Natural killer cell (primary cell): Measurements from ENCODE around the gene CHD8. TPM values are rescaled to one million over a fixed set of nuclear protein-coding genes. Genes with fewer than 3 reads are reported as not detected.

Experiments used
- ATAC-seq, 3 donors: fragments of 150-1000 bp in 2 of 3; fragments of 200-7000 bp in 1 of 3; cut with Tn5 transposase; 1 replicate in 1 of 3; 2 replicates in 2 of 3; pipeline ENCODE4 v1.10.0; 2021; ENCODE audit warnings: mild to moderate bottlenecking in 2 of 3, moderate library complexity in 2 of 3
- DNase-seq, 2 donors: peaks; one replicate each; pipeline versions ENCODE4 v3.0.0 to v3.0.0-alpha.2; 2013 to 2021; ENCODE audit warnings: mixed read lengths in 1 of 2
- H3K27ac ChIP-seq: one replicate; pipeline ENCODE4 v1.5.1; 2013; ENCODE audit warnings: mild to moderate bottlenecking, low read length
- H3K27me3 ChIP-seq: one replicate; pipeline ENCODE4 v1.6.1; 2013; ENCODE audit warnings: low read length; ENCODE audit not compliant: control insufficient read depth, insufficient read depth
- H3K36me3 ChIP-seq: one replicate; pipeline ENCODE4 v1.6.1; 2013; ENCODE audit warnings: low read length; ENCODE audit not compliant: control insufficient read depth, insufficient read depth
- H3K4me1 ChIP-seq: one replicate; pipeline ENCODE4 v1.6.1; 2013; ENCODE audit warnings: low read length; ENCODE audit not compliant: control insufficient read depth, insufficient read depth
- H3K4me3 ChIP-seq: one replicate; pipeline ENCODE4 v1.5.1; 2013; ENCODE audit warnings: low read length
- H3K9me3 ChIP-seq: one replicate; pipeline ENCODE4 v1.6.1; 2013; ENCODE audit warnings: low read length; ENCODE audit not compliant: control insufficient read depth, insufficient read depth
- H3K27ac Mint-ChIP-seq, 2 donors: one replicate each; pipeline ENCODE4 v1.8.0; 2022; ENCODE audit warnings: mild to moderate bottlenecking in 2 of 2, mixed read lengths in 2 of 2, moderate library complexity in 1 of 2
- H3K27me3 Mint-ChIP-seq, 2 donors: one replicate each; pipeline ENCODE4 v1.8.0; 2022; ENCODE audit warnings: low read depth in 2 of 2, mixed read lengths in 2 of 2
- H3K36me3 Mint-ChIP-seq: one replicate; pipeline ENCODE4 v1.8.0; 2022; ENCODE audit warnings: mixed read lengths
- H3K4me1 Mint-ChIP-seq, 2 donors: one replicate each; pipeline ENCODE4 v1.8.0; 2022; ENCODE audit warnings: mixed read lengths in 2 of 2
- H3K4me3 Mint-ChIP-seq: one replicate; pipeline ENCODE4 v1.8.0; 2022; ENCODE audit warnings: mild to moderate bottlenecking, moderate library complexity, mixed read lengths
- H3K9me3 Mint-ChIP-seq, 2 donors: one replicate each; pipeline ENCODE4 v1.8.0; 2022; ENCODE audit warnings: mixed read lengths in 2 of 2
- CTCF ChIP-seq: fragments of 200-600 bp; IDR thresholded peaks from one replicate; pipeline ENCODE4 v1.8.0; 2022; ENCODE audit warnings: antibody characterized with exemption
- WGBS: methylation state at CpG from one replicate; pipeline ENCODE4 v1.1.7; 2013; ENCODE audit warnings: missing lambda C conversion rate; ENCODE audit not compliant: insufficient coverage; 5-methylcytosine and 5-hydroxymethylcytosine counted together
- intact Hi-C: fragments of 100-400 bp; cut with micrococcal nuclease; formaldehyde crosslinking; loops from one replicate; pipeline ENCODE4 v1.14.2; 2022
- total RNA-seq, 4 donors: library from RNA; stranded (reverse); fragments of 120-200 nt in 1 of 4; gene quantifications; one replicate each; pipeline versions ENCODE4 v1.2.3 to v1.2.4, GENCODE V29; 2013 to 2022

The CHD8 gene
- total RNA-seq, 3 donors from 2014 or later (not counting 1 experiment from before 2014, with no cell fraction given) = 150 to 167 (median 162) TPM

GRCh38 chr14:21346532-21347135 is 109.3 kb downstream of the CHD8 start:
- intact Hi-C loops = no loop called here
- WGBS = 95% methylated on average over 2 of the region's 2 CpGs

GRCh38 chr14:21343035-21343794 is 112.7 kb downstream of the CHD8 start:
- H3K9me3 Mint-ChIP-seq = no peaks in the 10 kb centered on the region
- H3K36me3 ChIP-seq = no peaks in the 10 kb centered on the region
- DNase-seq (no peak), ATAC-seq (no peak)
- no peak overlapping the region for H3K4me3 ChIP-seq
- no peaks in the 10 kb centered on the region for H3K9me3 ChIP-seq
- H3K4me1 Mint-ChIP-seq = peaks cover 0 to 4% of the 10 kb centered on the region in 2 donors
- no peak for TF ChIP-seq CTCF
- 77% methylated on average over 13 of the region's 13 CpGs for WGBS
- H3K27ac ChIP-seq = no peak overlapping the region
- H3K4me1 ChIP-seq = no peaks in the 10 kb centered on the region
- no peaks in the 10 kb centered on the region for H3K27me3 ChIP-seq
- intact Hi-C loops = no loop called here
- no peak overlapping the region for H3K4me3 Mint-ChIP-seq
- no peaks in the 10 kb centered on the region for H3K36me3 Mint-ChIP-seq
- no peak overlapping the region for H3K27ac Mint-ChIP-seq
- peaks cover 4 to 7% of the 10 kb centered on the region in 2 donors for H3K27me3 Mint-ChIP-seq

More at GRCh38 chr14:21346532-21347135, 109.3 kb downstream of the CHD8 start:
- no peaks in the 10 kb centered on the region for H3K9me3 ChIP-seq
- no peak for DNase-seq
- no peak overlapping the region for H3K27ac ChIP-seq
- ATAC-seq = no peak
- no peaks in the 10 kb centered on the region for H3K27me3 Mint-ChIP-seq
- no peak overlapping the region for H3K4me3 ChIP-seq
- peaks cover 0 to 4% of the 10 kb centered on the region in 2 donors for H3K4me1 Mint-ChIP-seq
- H3K4me3 Mint-ChIP-seq = no peak overlapping the region
- H3K27me3 ChIP-seq = no peaks in the 10 kb centered on the region
- peaks cover under 1% of the 10 kb centered on the region for H3K36me3 Mint-ChIP-seq
- H3K4me1 ChIP-seq = no peaks in the 10 kb centered on the region
- no peak overlapping the region for H3K27ac Mint-ChIP-seq
- H3K9me3 Mint-ChIP-seq = no peaks in the 10 kb centered on the region
- H3K36me3 ChIP-seq = peaks cover 10% of the 10 kb centered on the region
- no peak for TF ChIP-seq CTCF

Other genes starting within 250 kb of the CHD8 start
- gene HNRNPC, start 186.7 kb downstream of the CHD8 start, total RNA-seq = 100 to 1,000 TPM; 501 to 547 (median 515) TPM
- under 1 TPM in 2 of 3 donors, not detected in 1; 0.68 to 0.85 TPM for gene RPGRIP1, start 176.0 kb downstream of the CHD8 start, total RNA-seq
- gene SUPT16H, start 72.1 kb downstream of the CHD8 start, total RNA-seq = 10 to 100 TPM; 60.3 to 72.6 (median 65.1) TPM
- gene RAB2B, start 20.8 kb upstream of the CHD8 start, total RNA-seq = 10 to 100 TPM; 43.3 to 64.7 (median 50.9) TPM
- gene TOX4, start 21.1 kb upstream of the CHD8 start, total RNA-seq = 100 to 1,000 TPM; 103 to 123 (median 123) TPM
- gene METTL3, start 55.2 kb upstream of the CHD8 start, total RNA-seq = 10 to 100 TPM; 63.3 to 72.5 (median 68.3) TPM
- 1 to 10 TPM; 1.6 to 2.5 (median 2.2) TPM for gene SALL2, start 70.2 kb upstream of the CHD8 start, total RNA-seq
- gene OR10G3, start 124.0 kb upstream of the CHD8 start, total RNA-seq = not detected
- not detected for gene OR10G2, start 178.8 kb upstream of the CHD8 start, total RNA-seq
- not detected for gene OR4E2, start 197.7 kb upstream of the CHD8 start, total RNA-seq
- gene OR4E1, start 217.7 kb upstream of the CHD8 start, total RNA-seq = not detected